Measurements from ENCODE around the gene PAFAH2.
"Not testable (repeated sequence)": the region's sequence is repeated elsewhere in the genome, so short reads cannot be mapped to it uniquely, and the experiment has no call there.

Gene PAFAH2

GRCh38 chr1:25979210-25979609 is 18.7 kb downstream of the PAFAH2 start:
- no peak for DNase-seq (ENCODE audit: low spot score)

- DNase-seq (ENCODE audit: low spot score), result no peak
These were observed 19.5 kb downstream of the PAFAH2 start for GRCh38 chr1:25978403-25978802.

DNA sequence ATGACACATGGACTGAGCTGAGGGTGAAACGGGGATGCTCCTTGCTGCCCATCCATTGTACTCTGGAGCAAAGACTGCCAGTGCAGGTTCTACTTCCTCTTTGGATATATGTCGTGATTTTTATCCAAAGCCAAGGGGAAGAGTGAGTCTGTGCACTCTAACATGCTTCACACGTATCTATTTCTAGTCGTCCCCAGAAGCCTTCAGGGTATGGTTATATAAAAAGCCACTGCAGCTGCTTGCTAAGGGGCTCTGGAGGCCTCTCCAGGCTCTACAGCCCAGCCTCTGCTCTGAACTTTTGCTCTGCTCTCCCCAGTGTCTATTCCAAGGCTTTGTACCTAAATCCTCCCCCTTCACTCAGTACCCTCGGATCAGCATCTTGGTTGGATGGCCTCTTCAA is 20.1 kb downstream of the PAFAH2 start:
- no peak for DNase-seq (ENCODE audit: low spot score)

- DNase-seq (ENCODE audit: low spot score), result no peak
These were observed 24.1 kb downstream of the PAFAH2 start for GRCh38 chr1:25973610-25974321.

DNA sequence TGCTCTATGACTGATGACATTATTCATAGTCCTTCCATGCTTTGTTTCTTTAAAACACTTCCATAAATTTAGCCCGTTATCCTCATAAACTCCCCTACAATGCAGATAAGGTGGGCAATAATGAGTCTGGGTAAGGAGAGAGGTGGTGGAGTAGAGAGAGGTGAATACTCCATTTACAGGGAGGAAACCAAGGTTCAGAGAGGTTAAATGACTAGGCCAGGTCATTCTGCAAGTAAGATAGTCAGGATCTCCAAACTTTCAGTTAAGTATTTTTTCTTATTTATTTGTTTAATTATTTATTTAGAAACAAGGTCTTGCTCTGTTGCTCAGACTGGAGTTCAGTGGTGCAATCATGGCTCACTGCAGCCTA is 26.1 kb downstream of the PAFAH2 start:
- DNase-seq (ENCODE audit: low spot score), result no peak

GRCh38 chr1:25971066-25971810 is 26.6 kb downstream of the PAFAH2 start:
- DNase-seq (ENCODE audit: low spot score), result no peak

GRCh38 chr1:25967308-25967707 is 30.6 kb downstream of the PAFAH2 start:
- no peak for DNase-seq (ENCODE audit: low spot score)

DNA sequence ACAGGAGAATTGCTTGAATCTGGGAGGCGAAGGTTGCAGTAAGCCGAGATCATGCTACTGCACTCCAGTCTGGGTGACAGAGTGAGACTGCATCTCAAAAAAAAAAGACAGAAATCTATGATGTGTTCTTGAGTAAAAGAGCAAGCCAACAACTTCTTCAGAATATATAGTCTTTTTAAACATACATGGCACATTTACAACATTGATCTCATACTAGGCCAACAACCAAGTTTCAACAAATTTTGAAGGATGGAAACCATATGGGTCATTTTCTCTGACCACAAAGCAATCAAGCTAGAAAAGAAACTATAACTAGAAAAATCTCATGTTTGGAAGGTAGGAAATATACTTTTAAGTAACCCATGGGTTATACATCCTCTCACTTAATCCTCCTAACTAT is 38.3 kb downstream of the PAFAH2 start:
- no peak for DNase-seq (ENCODE audit: low spot score)

GRCh38 chr1:25958465-25958864 is 39.4 kb downstream of the PAFAH2 start:
- DNase-seq (ENCODE audit: low spot score), result no peak

DNA sequence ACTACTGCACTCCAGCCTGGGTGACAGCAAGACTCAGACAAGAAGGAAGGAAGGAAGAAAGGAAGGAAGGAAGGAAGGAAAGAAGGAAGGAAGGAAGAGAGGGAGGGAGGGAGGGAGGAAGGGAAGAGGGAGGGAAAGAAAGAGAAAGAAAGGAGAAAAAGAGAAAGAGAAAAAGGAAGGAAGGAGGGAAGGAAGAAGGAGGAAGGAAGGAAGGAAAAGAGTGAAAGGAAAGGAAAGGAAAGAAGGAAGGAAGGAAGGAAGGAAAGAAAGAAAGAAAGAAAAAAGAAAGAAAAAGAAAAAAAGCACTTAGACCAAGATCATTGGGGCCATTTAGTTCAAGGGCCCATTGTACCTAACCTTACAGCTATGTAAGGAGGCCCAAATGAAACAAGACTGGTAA is 42.3 kb downstream of the PAFAH2 start:
- DNase-seq (ENCODE audit: low spot score), result no peak

DNA sequence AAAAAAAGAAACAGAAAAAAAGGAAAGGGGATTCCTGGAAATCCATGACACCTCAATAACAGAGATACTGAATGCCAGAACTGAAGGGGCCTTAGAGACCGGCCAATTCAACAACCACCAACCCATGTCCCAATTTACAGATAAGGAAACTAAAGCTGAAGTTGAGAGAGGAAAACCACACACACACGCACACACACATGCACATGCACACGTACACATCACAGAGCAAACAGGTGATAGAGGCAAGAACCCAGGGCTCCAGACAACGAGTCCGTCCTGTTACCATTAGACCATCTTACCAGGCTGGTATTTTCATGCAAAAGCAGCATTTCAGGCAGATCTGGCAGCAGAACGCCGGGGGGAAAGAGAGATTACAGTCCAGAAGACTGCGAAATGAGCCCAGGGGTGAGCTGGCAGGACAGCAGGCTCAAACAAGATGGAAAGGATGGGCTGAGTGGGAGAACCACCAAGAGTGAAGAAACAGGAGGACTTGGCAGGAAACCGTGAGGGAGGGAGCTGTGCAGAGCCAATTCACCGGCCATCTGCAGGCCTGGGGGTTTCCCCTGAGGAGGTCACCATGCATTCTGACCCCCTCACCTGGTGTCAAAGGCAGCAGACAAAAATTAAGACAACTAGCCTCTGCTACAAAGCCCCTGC is 43.5 kb downstream of the PAFAH2 start:
- DNase-seq (ENCODE audit: low spot score), result no peak

DNA sequence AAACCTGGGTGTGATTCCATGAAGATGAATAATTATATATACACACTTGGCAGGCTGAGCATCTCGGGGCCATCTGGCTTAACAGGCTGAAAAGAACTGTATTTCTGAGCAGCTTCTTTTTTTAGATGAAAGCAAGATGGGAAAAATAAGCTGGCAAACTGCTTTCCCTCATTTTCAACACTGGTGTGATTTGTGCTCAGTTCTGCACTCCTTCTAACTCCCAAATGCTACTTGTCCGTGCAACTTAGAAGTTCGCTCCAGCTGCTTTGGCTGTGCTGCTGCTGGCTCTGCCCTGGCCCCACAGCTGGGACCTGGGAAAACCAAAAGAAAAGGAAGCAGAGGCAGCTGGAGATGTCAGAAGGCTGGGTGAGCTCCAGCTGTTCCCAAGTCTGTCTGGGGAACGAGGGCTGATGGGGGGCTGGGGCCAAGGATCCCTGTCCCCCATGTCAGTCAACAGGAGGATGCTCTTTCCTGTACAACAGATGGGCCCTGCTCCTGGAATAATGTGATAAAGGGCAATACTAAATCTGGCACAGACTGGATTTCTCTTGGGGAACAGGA is 44.9 kb downstream of the PAFAH2 start:
- DNase-seq (ENCODE audit: low spot score), result no peak

DNA sequence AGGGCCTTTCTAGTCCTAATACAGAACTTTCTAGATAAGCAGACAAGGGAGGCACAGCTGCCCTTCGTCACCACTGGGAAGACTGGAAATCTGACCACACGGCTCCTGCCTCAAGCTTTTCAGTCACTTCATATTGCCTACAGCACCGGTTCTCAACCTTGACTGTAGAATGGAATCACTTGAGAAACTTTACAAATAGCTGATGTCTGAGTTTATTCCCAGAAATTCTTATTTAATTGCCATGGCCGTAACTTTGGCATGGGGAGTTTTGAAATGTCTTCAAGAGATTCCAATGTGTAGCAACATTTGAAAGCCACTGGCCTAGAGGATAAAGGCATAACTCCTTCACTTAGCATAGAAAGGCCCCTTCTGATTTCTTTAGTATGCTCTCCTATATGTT is 49.2 kb downstream of the PAFAH2 start:
- DNase-seq (ENCODE audit: low spot score), result no peak

DNA sequence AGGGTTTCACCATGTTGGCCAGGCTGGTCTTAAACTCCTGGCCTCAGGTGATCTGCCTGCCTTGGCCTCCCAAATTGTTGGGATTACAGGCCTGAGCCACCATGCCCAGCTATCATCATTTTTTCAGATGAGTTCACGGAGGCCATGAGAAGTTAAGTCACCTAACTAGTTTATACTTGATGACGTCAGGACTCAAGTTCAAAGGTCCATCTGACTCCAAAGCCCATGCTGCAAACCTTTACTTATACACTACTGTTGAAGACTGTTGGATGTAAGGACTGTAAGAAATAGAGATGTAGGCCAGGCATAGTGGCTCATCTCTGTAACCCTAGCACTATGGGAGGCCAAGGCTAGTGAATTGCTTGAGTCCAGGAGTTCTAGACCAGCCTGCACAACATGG is 50.8 kb downstream of the PAFAH2 start:
- DNase-seq (ENCODE audit: low spot score), result no peak

GRCh38 chr1:25945761-25946160 is 52.1 kb downstream of the PAFAH2 start:
- no peak for DNase-seq (ENCODE audit: low spot score)

GRCh38 chr1:25944986-25945385 is 52.9 kb downstream of the PAFAH2 start:
- no peak for DNase-seq (ENCODE audit: low spot score)

DNA sequence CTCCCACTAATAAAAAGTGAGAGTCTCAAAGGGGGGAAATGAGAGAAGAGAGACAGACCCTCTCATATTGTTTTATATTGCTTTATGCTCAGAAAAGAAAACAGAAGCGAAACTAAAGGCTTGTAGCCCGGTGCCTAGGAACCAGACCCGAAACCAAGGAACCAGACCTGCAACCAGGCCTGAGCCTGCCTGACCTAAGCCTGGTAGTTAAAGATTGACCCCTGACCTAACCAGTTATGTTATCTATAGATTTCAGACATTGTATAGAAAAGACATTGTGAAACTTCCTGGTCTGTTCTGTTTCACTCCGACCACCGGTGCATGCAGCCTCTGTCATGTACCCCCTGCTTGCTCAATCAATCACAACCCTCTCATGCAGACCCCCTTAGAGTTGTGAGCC is 54.4 kb downstream of the PAFAH2 start:
- DNase-seq (ENCODE audit: low spot score), result not testable (repeated sequence)

- no peak for DNase-seq (ENCODE audit: low spot score)
These were observed 60.9 kb downstream of the PAFAH2 start for GRCh38 chr1:25936947-25937346.

DNA sequence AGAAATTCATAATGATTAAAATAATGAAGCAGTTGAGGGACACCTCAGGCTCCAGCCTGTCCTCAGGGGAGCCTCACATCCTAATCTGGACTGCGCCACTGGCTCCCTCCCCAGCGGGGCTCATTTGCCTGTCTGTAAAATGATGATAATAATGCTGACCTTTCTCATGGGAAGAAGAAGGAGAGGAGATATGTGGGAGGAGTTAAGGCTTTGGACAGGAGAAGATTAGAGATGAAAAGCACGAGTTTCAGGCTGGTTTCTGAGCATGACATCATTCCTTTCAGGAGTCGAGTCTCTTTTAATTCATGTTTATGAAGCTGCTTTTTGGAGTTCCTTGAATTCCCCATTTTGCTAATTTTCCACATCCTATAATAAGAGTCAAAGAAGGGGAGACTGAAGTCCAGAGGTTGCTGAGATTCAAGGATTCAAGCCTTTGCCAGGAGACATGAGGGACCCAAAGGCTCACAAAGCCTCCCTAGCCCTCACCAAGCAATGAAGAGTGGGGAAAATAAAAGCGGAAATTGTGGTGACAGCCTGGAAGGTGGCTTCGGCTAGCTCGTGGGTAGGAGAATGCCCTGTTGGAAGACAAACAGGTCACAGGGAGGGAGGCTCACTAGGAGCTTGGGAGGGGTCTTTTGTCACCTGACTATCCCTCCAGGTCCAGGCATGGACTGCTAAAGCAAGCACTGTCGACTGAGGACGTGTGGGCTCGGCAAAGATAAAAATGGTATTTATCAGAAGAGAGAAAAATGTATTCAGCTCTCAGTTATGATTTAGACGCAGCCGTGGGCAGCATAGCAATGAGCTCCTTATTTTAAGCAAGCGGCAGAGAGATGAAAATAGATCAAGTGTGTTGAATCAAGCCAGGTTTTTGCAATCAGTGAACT is 64.1 kb downstream of the PAFAH2 start:
- peak; percentile 80 for DNase-seq (ENCODE audit: low spot score)

DNA sequence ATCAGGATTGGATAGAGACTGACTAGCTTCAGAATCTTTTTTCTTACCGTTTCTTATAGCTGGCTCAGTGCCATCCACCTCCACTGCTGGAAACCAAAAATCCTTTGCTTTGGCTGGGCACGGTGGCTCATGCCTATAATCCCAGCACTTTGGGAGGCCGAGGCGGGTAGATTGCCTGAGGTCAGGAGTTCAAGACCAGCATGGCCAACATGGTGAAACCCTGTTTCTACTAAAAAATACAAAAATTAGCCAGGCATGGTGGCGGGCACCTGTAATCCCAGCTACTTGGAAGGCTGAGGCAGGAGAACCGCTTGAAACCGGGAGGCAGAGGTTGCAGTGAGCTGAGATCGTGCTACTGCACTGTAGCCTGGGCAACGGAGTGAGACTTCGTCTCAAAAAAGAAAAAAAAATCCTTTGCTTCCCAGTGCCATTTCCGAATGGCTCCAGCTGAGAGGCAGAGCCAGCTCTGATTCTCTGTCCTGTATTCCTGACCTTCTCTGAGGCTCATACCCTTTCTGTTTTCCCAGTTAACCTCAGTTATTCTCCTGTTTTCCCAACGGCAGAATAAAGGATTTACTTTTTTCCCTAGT is 65.0 kb downstream of the PAFAH2 start:
- not testable (repeated sequence) for DNase-seq (ENCODE audit: low spot score)

- DNase-seq (ENCODE audit: low spot score), result no peak
These were observed 65.5 kb downstream of the PAFAH2 start for GRCh38 chr1:25932321-25932720.

- no peak for DNase-seq (ENCODE audit: low spot score)
These were observed 68.8 kb downstream of the PAFAH2 start for GRCh38 chr1:25929016-25929415.
